Glutamatergic neuron (in vitro differentiated cells): ENCODE results near the gene MKKS. TPM values are rescaled to one million over a fixed set of nuclear protein-coding genes. Genes with fewer than 3 reads are reported as not detected.

Experiments
- DNase-seq: peaks from one replicate; pipeline ENCODE4 v3.0.0; 2022
- H3K27ac Mint-ChIP-seq: one replicate; pipeline ENCODE4 v1.8.0; 2020; ENCODE audit warnings: mild to moderate bottlenecking, mixed read lengths, inconsistent platforms; ENCODE audit not compliant: unreplicated experiment
- H3K27me3 Mint-ChIP-seq: one replicate; pipeline ENCODE4 v1.8.0; 2020; ENCODE audit warnings: mild to moderate bottlenecking, moderate library complexity, mixed read lengths, inconsistent platforms; ENCODE audit not compliant: unreplicated experiment
- H3K36me3 Mint-ChIP-seq: one replicate; pipeline ENCODE4 v1.8.0; 2020; ENCODE audit warnings: mild to moderate bottlenecking, mixed read lengths, inconsistent platforms; ENCODE audit not compliant: unreplicated experiment
- H3K4me1 Mint-ChIP-seq: one replicate; pipeline ENCODE4 v1.8.0; 2020; ENCODE audit warnings: mild to moderate bottlenecking, low read depth, mixed read lengths, inconsistent platforms; ENCODE audit not compliant: unreplicated experiment
- H3K4me3 Mint-ChIP-seq: one replicate; pipeline ENCODE4 v1.8.0; 2020; ENCODE audit warnings: mild to moderate bottlenecking, mixed read lengths, inconsistent platforms; ENCODE audit not compliant: unreplicated experiment
- H3K9me3 Mint-ChIP-seq: one replicate; pipeline ENCODE4 v1.8.0; 2020; ENCODE audit warnings: mild to moderate bottlenecking, moderate library complexity, mixed read lengths, inconsistent platforms; ENCODE audit not compliant: unreplicated experiment
- CTCF ChIP-seq: fragments of 200-600 bp; sonication (generic); IDR thresholded peaks from one replicate; pipeline ENCODE4 v1.5.0; 2021; ENCODE audit not compliant: partially characterized antibody, unreplicated experiment
- total RNA-seq: library from RNA; stranded (reverse); fragmentation: NEBNext Ultra II Directional; extraction: Animal tissue kit (Norgen Biotek cat#: 25700); gene quantifications from one replicate; pipeline ENCODE4 v1.2.1, GENCODE V29; 2021; ENCODE audit not compliant: unreplicated experiment

The MKKS gene
- total RNA-seq, 1 donor from 2014 or later: 15.1 TPM

- H3K27me3 Mint-ChIP-seq: no peaks in the 10 kb centered on the region
- H3K27ac Mint-ChIP-seq: no peak overlapping the region
- H3K4me1 Mint-ChIP-seq: peaks cover 4% of the 10 kb centered on the region
- no peak for DNase-seq
- no peaks in the 10 kb centered on the region for H3K36me3 Mint-ChIP-seq
- peaks cover 2% of the 10 kb centered on the region for H3K9me3 Mint-ChIP-seq
- H3K4me3 Mint-ChIP-seq: no peak overlapping the region
- TF ChIP-seq CTCF: no peak
Observed at GRCh38 chr20:10352934-10353824, 80.8 kb downstream of the MKKS start.

Other genes with a start within 250 kb of the MKKS start
- 61.0 TPM for gene SNAP25, start 215.4 kb downstream of the MKKS start, total RNA-seq
- 7.9 TPM for gene SLX4IP, start 1.1 kb upstream of the MKKS start, total RNA-seq
- 11.4 TPM for gene JAG1, start 239.8 kb upstream of the MKKS start, total RNA-seq